GM12878 (cell line): ENCODE measurements around the gene RAPH1. TPM values are rescaled to one million over a fixed set of nuclear protein-coding genes. Genes with fewer than 3 reads are reported as not detected.
"Not testable (repeated sequence)": the region's sequence is repeated elsewhere in the genome, so short reads cannot be mapped to it uniquely, and the experiment has no call there.

ENCODE experiments used
- ATAC-seq: fragments of 200-7000 bp; cut with Tn5 transposase; 3 replicates; pipeline ENCODE4 v1.9.1; 2020; ENCODE audit warnings: mild to moderate bottlenecking, moderate library complexity
- BruUV-seq: library from RNA; stranded (reverse); fragments of 400-500 nt; replicated peaks from 2 replicates; lab custom pipeline; 2021; lab: Mats Ljungman, UMichigan
- CTCF ChIA-PET: fragments of 300-600 bp; sonication (Branson Sonifier 250); formaldehyde crosslinking; extraction: SDS; loops from one replicate; lab custom pipeline; 2021; ENCODE audit warnings: inconsistent platforms; lab: Yijun Ruan, JAX
- POLR2A ChIA-PET: fragments of 350-600 bp; formaldehyde crosslinking; extraction: SDS; loops from one replicate; lab custom pipeline; 2021; ENCODE audit warnings: inconsistent platforms; lab: Charles Lee
- RAD21 ChIA-PET: fragments of 300-600 bp; sonication (Branson Sonifier 250); formaldehyde crosslinking; loops from one replicate; lab custom pipeline; 2023; ENCODE audit warnings: antibody characterized with exemption; ENCODE audit not compliant: unreplicated experiment; lab: Charles Lee
- SMC1A ChIA-PET: fragments of 300-600 bp; sonication (Branson Sonifier 250); formaldehyde crosslinking; loops from one replicate; lab custom pipeline; 2023; ENCODE audit not compliant: unreplicated experiment, uncharacterized antibody; lab: Charles Lee
- DNase-seq: peaks from one replicate; pipeline ENCODE4 v3.0.0-alpha.2; 2011; ENCODE audit warnings: low read depth, low spot score
- FAIRE-seq: peaks from 3 replicates; lab custom pipeline; 2011; peaks lifted over from hg19 to GRCh38; lab: Jason Lieb, UNC
- H2AFZ ChIP-seq: 2 replicates; pipeline ENCODE4 v1.6.0; 2011; ENCODE audit warnings: low read depth, low read length, control low read depth; ENCODE audit not compliant: control insufficient read depth
- H3K27ac ChIP-seq: 2 replicates; pipeline ENCODE4 v1.5.1; 2011; ENCODE audit warnings: control low read depth; ENCODE audit not compliant: control insufficient read depth, insufficient read depth
- H3K27me3 ChIP-seq, 2 experiments: replicated peaks in 1 of 2; 2 replicates each; pipeline versions ENCODE4 v1.6.0 to v1.6.1; 2011; ENCODE audit warnings: low read length in 1 of 2; ENCODE audit not compliant: control insufficient read depth in 2 of 2, insufficient read depth in 2 of 2
- H3K36me3 ChIP-seq, 2 experiments: 2 replicates each; pipeline ENCODE4 v1.5.1; 2011; ENCODE audit warnings: low read length in 1 of 2; ENCODE audit not compliant: control insufficient read depth in 2 of 2, insufficient read depth in 2 of 2
- H3K4me1 ChIP-seq: 2 replicates; pipeline ENCODE4 v1.6.1; 2011; ENCODE audit warnings: mild to moderate bottlenecking, low read length, moderate library complexity, mixed read lengths; ENCODE audit not compliant: control insufficient read depth, insufficient read depth
- H3K4me2 ChIP-seq: 2 replicates; pipeline ENCODE4 v1.6.0; 2011; ENCODE audit warnings: control low read depth; ENCODE audit not compliant: control insufficient read depth, insufficient read depth
- H3K4me3 ChIP-seq: fragments of 200-600 bp; sonication (generic); 2 replicates; pipeline ENCODE4 v1.5.1; 2016
- H3K79me2 ChIP-seq: 2 replicates; pipeline ENCODE4 v1.6.0; 2011; ENCODE audit warnings: low read length; ENCODE audit not compliant: control insufficient read depth, insufficient read depth
- H3K9ac ChIP-seq: 2 replicates; pipeline ENCODE4 v1.8.0; 2011; ENCODE audit warnings: low read length, control low read depth, mixed read lengths; ENCODE audit not compliant: control insufficient read depth, insufficient read depth
- H3K9me3 ChIP-seq: replicated peaks from 3 replicates; pipeline ENCODE4 v1.5.1; 2011; ENCODE audit warnings: mild to moderate bottlenecking, low read length; ENCODE audit not compliant: control insufficient read depth, insufficient read depth
- H4K20me1 ChIP-seq: 2 replicates; pipeline ENCODE4 v1.6.0; 2011; ENCODE audit not compliant: control insufficient read depth, insufficient read depth
- CBFB ChIP-seq: IDR thresholded peaks from 2 replicates; pipeline ENCODE4 v1.6.1; 2016; ENCODE audit warnings: antibody characterized with exemption, low read depth
- MEF2A ChIP-seq: IDR thresholded peaks from 2 replicates; pipeline ENCODE4 v1.6.1; 2011; ENCODE audit warnings: low read depth, mild to moderate bottlenecking, low read length, moderate library complexity; ENCODE audit not compliant: insufficient read depth
- MYB ChIP-seq: fragments of 150-350 bp; IDR thresholded peaks from 2 replicates; pipeline ENCODE4 v1.6.1; 2014; ENCODE audit warnings: mild to moderate bottlenecking, low read depth, low read length, borderline replicate concordance
- POLR2A ChIP-seq: IDR thresholded peaks from 2 replicates; pipeline ENCODE4 v1.6.1; 2011; ENCODE audit warnings: low read depth, mild to moderate bottlenecking, low read length
- SIN3A ChIP-seq: IDR thresholded peaks from 2 replicates; pipeline ENCODE4 v1.6.1; 2012; ENCODE audit warnings: low read depth, low read length, improper control_type of control experiment
- SREBF2 ChIP-seq: IDR thresholded peaks from 2 replicates; pipeline ENCODE4 v1.6.1; 2012; ENCODE audit warnings: mild to moderate bottlenecking, low read length
- SUPT20H ChIP-seq: IDR thresholded peaks from 2 replicates; pipeline ENCODE4 v1.6.1; 2011; ENCODE audit warnings: low read depth, mild to moderate bottlenecking, low read length, moderate library complexity, borderline replicate concordance; ENCODE audit not compliant: control insufficient read depth
- SUZ12 ChIP-seq: fragments of 200-600 bp; sonication (generic); IDR thresholded peaks from one replicate; pipeline ENCODE4 v1.6.1; 2018; ENCODE audit warnings: antibody characterized with exemption, mild to moderate bottlenecking; ENCODE audit not compliant: unreplicated experiment
- TCF7 ChIP-seq: IDR thresholded peaks from 2 replicates; pipeline ENCODE4 v1.6.1; 2014; ENCODE audit warnings: antibody characterized with exemption, borderline replicate concordance
- WGBS: methylation state at CpG from one replicate; pipeline ENCODE4 v1.1.6; 2016; ENCODE audit warnings: low lambda C conversion rate; ENCODE audit not compliant: insufficient replicate concordance, insufficient coverage; ENCODE audit errors: missing lambda C conversion rate; 5-methylcytosine and 5-hydroxymethylcytosine counted together
- in situ Hi-C: fragments of 300-500 bp; cut with MboI; formaldehyde crosslinking; loops from 9 replicates; pipeline ENCODE4 v1.14.3; 2018; ENCODE audit warnings: mixed read lengths
- intact Hi-C: fragments of 100-400 bp; cut with micrococcal nuclease; formaldehyde crosslinking; loops from one replicate; pipeline ENCODE4 v1.14.2; 2022; ENCODE audit not compliant: unreplicated experiment
- polyA plus RNA-seq, 11 experiments: library from polyadenylated mRNA; depleted of rRNA in 4 of 11; unstranded in 6 of 11; stranded (reverse) in 5 of 11; fragments of >200 nt; fragmentation: Nextera tagmentation in 4 of 11; fragmentation: Illumina TruSeq in 1 of 11; extraction: Ambion mirVana in 4 of 11; extraction: Trizol in 1 of 11; gene quantifications; 1 replicate in 1 of 11; 2 replicates in 10 of 11; pipeline versions ENCODE4 v1.2.1 to v1.2.3, GENCODE V29; 2011 to 2016; ENCODE audit warnings: inconsistent platforms in 2 of 11, missing spikeins in 2 of 11, low read depth in 1 of 11
- total RNA-seq, 4 experiments: library from RNA; depleted of rRNA in 3 of 4; stranded (reverse); fragments of >200 nt in 3 of 4; fragmentation: Illumina TruSeq in 1 of 4; extraction: Trizol in 1 of 4; gene quantifications; 2 replicates each; pipeline versions ENCODE4 v1.2.1 to v1.2.3, GENCODE V29; 2013 to 2021
- TF ChIP-seq, protein P1 (sequence below): IDR thresholded peaks from 2 replicates; pipeline ENCODE4 v1.6.1; 2011; ENCODE audit warnings: low read depth, low read length, improper control_type of control experiment, borderline replicate concordance
- TF ChIP-seq, protein P2 (sequence below): fragments of 450-650 bp; IDR thresholded peaks from 2 replicates; pipeline ENCODE4 v1.6.1; 2017; ENCODE audit warnings: borderline replicate concordance
- TF ChIP-seq, protein P3 (sequence below): IDR thresholded peaks from 2 replicates; pipeline ENCODE4 v1.6.1; 2012; ENCODE audit warnings: low read length, inconsistent platforms
- TF ChIP-seq, protein P4 (sequence below): fragments of 150-350 bp; IDR thresholded peaks from 2 replicates; pipeline ENCODE4 v1.6.1; 2014; ENCODE audit warnings: mild to moderate bottlenecking, low read depth, low read length

The RAPH1 gene
- total and polyA plus RNA-seq, 10 of the 15 experiments (the other 5 are each of a cell fraction or from before 2014, with no cell fraction given), result 0.09 to 0.90 (median 0.21) TPM; not detected in 7

DNA sequence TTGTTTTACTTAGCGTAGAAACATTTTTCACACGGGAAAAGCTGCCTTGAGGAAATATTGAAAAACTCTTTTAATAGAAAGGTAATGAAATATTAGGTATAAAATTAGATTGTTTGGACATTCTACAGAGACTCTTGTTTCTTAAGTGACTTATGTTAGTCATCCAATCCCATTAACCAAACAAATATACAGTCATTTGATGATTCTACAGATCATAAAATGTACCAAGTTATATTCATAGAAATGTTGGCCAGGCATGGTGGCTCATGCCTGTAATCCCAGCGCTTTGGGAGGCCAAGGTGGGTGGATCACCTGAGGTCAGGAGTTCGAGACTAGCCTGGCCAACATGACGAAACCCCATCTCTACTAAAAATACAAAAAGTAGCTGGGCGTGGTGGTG is 146.9 kb downstream of the RAPH1 start:
- SMC1A ChIA-PET, result interaction anchor here (0.9 to 1.2 kb wide), 2 partner anchors 10 to 12 kb away, joined by 3 read pairs; no protein-coding TSS in a partner anchor
- H3K4me1 ChIP-seq, POLR2A ChIA-PET, FAIRE-seq, RAD21 ChIA-PET, BruUV-seq, H3K79me2 ChIP-seq, H3K4me2 ChIP-seq, ATAC-seq, H3K9me3 ChIP-seq, DNase-seq, H3K27ac ChIP-seq, H3K27me3 ChIP-seq, in situ Hi-C loops, H4K20me1 ChIP-seq, H2AFZ ChIP-seq, H3K9ac ChIP-seq, intact Hi-C loops, H3K36me3 ChIP-seq, H3K4me3 ChIP-seq, CTCF ChIA-PET: not testable (repeated sequence)
- 98% methylated on average over 6 of the region's 6 CpGs for WGBS

DNA sequence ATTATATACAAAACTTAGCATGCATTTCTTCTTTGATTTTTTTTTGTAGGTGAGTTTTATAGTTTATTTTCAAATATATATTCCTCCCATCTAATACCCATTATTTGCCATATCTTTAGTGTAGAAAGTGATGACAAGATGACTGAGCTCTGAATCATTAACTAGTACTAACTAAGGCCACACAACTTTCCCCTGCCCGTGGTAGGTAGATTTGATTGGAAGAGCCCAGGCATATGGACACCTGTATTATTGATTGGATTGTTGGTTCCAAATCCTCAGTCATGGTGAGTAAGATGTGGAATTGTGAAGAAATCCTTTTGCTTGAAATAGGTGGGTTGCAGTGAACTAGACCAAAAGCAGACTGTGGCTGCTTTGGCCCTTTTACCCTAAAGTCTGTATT is 152.1 kb downstream of the RAPH1 start:
- Histone ChIP-seq H3K4me1 (no peaks in the 10 kb centered on the region), H3K27me3 (no peaks in the 10 kb centered on the region), H3K27ac (no peak overlapping the region), H3K36me3 (no peaks in the 10 kb centered on the region; a peak in 2 of 4 replicates), H3K79me2 (no peaks in the 10 kb centered on the region), H3K4me3 (no peak overlapping the region), H3K9ac (no peak overlapping the region), H3K9me3 (no peaks in the 10 kb centered on the region), H2AFZ (no peak overlapping the region), H3K4me2 (no peak overlapping the region), H4K20me1 (no peaks in the 10 kb centered on the region)
- no peak for DNase-seq
- WGBS, result 100% methylated on average over 1 of the region's 1 CpG
- ATAC-seq, result no peak
- ChIA-PET SMC1A (interaction anchor here (1.2 kb wide), 1 partner anchor 14 kb away, joined by 4 read pairs; no protein-coding TSS in a partner anchor), POLR2A (interaction anchor here (0.5 to 1.3 kb wide), 2 partner anchors 9 to 211 kb away, joined by 4 to 6 read pairs; no protein-coding TSS in a partner anchor), CTCF (interaction anchor here (1.1 kb wide), 1 partner anchor 9 kb away, joined by 3 read pairs; no protein-coding TSS in a partner anchor), RAD21 (no interaction called here)
- intact Hi-C loops (no loop called here), in situ Hi-C loops (no loop called here)
- FAIRE-seq, result no peak
- BruUV-seq, result no TSS peak
- TF ChIP-seq TCF7 (no peak), SUPT20H (no peak), SUZ12 (no peak), MYB (no peak), SREBF2 (no peak), SIN3A (no peak), CBFB (no peak), POLR2A (no peak), MEF2A (no peak)
- TF ChIP-seq, protein P1, sequence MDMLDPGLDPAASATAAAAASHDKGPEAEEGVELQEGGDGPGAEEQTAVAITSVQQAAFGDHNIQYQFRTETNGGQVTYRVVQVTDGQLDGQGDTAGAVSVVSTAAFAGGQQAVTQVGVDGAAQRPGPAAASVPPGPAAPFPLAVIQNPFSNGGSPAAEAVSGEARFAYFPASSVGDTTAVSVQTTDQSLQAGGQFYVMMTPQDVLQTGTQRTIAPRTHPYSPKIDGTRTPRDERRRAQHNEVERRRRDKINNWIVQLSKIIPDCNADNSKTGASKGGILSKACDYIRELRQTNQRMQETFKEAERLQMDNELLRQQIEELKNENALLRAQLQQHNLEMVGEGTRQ, result no peak
- TF ChIP-seq, protein P2, sequence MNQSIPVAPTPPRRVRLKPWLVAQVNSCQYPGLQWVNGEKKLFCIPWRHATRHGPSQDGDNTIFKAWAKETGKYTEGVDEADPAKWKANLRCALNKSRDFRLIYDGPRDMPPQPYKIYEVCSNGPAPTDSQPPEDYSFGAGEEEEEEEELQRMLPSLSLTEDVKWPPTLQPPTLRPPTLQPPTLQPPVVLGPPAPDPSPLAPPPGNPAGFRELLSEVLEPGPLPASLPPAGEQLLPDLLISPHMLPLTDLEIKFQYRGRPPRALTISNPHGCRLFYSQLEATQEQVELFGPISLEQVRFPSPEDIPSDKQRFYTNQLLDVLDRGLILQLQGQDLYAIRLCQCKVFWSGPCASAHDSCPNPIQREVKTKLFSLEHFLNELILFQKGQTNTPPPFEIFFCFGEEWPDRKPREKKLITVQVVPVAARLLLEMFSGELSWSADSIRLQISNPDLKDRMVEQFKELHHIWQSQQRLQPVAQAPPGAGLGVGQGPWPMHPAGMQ, result no peak
- TF ChIP-seq, protein P3, sequence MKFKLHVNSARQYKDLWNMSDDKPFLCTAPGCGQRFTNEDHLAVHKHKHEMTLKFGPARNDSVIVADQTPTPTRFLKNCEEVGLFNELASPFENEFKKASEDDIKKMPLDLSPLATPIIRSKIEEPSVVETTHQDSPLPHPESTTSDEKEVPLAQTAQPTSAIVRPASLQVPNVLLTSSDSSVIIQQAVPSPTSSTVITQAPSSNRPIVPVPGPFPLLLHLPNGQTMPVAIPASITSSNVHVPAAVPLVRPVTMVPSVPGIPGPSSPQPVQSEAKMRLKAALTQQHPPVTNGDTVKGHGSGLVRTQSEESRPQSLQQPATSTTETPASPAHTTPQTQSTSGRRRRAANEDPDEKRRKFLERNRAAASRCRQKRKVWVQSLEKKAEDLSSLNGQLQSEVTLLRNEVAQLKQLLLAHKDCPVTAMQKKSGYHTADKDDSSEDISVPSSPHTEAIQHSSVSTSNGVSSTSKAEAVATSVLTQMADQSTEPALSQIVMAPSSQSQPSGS, result no peak
- TF ChIP-seq, protein P4, sequence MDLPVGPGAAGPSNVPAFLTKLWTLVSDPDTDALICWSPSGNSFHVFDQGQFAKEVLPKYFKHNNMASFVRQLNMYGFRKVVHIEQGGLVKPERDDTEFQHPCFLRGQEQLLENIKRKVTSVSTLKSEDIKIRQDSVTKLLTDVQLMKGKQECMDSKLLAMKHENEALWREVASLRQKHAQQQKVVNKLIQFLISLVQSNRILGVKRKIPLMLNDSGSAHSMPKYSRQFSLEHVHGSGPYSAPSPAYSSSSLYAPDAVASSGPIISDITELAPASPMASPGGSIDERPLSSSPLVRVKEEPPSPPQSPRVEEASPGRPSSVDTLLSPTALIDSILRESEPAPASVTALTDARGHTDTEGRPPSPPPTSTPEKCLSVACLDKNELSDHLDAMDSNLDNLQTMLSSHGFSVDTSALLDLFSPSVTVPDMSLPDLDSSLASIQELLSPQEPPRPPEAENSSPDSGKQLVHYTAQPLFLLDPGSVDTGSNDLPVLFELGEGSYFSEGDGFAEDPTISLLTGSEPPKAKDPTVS, result no peak
